Parathyroid adenoma (tissue), 2 donors: ENCODE measurements around the gene ATXN7L3.
"Not testable (repeated sequence)": the region's sequence is repeated elsewhere in the genome, so short reads cannot be mapped to it uniquely, and the experiment has no call there.

Source experiments
- H2AFZ ChIP-seq: fragments of 300-600 bp; sonication (generic); one replicate; pipeline ENCODE4 v1.7.0; 2017; ENCODE audit warnings: antibody characterized with exemption, mild to moderate bottlenecking
- H3K27ac ChIP-seq: fragments of 300-600 bp; sonication (generic); one replicate; pipeline ENCODE4 v1.7.0; 2017
- H3K27me3 ChIP-seq: fragments of 300-600 bp; sonication (generic); one replicate; pipeline ENCODE4 v1.7.0; 2017; ENCODE audit warnings: low read length; ENCODE audit not compliant: control insufficient read depth, insufficient read depth
- H3K36me3 ChIP-seq: fragments of 300-600 bp; sonication (generic); one replicate; pipeline ENCODE4 v1.7.0; 2017; ENCODE audit warnings: low read length; ENCODE audit not compliant: control insufficient read depth, insufficient read depth
- H3K4me1 ChIP-seq: fragments of 300-600 bp; sonication (generic); one replicate; pipeline ENCODE4 v1.7.0; 2017; ENCODE audit warnings: control low read depth
- H3K4me2 ChIP-seq: fragments of 300-600 bp; sonication (generic); one replicate; pipeline ENCODE4 v1.7.0; 2017; ENCODE audit warnings: low read length
- H3K4me3 ChIP-seq: fragments of 300-600 bp; sonication (generic); one replicate; pipeline ENCODE4 v1.7.0; 2017; ENCODE audit warnings: low read depth, low read length
- H3K79me2 ChIP-seq: fragments of 300-600 bp; sonication (generic); one replicate; pipeline ENCODE4 v1.7.0; 2017; ENCODE audit warnings: control low read depth
- H3K9ac ChIP-seq: fragments of 300-600 bp; sonication (generic); one replicate; pipeline ENCODE4 v1.7.0; 2017; ENCODE audit warnings: mild to moderate bottlenecking
- H3K9me3 ChIP-seq: fragments of 300-600 bp; sonication (generic); one replicate; pipeline ENCODE4 v1.7.0; 2017; ENCODE audit warnings: low read length; ENCODE audit not compliant: control insufficient read depth
- TF ChIP-seq, protein P1 (sequence below): fragments of 300-600 bp; sonication (generic); IDR thresholded peaks from one replicate; pipeline ENCODE4 v1.7.0; 2017; ENCODE audit warnings: antibody characterized with exemption, mild to moderate bottlenecking
- donor health status: primary hyperparathyroidism.

The ATXN7L3 gene

DNA sequence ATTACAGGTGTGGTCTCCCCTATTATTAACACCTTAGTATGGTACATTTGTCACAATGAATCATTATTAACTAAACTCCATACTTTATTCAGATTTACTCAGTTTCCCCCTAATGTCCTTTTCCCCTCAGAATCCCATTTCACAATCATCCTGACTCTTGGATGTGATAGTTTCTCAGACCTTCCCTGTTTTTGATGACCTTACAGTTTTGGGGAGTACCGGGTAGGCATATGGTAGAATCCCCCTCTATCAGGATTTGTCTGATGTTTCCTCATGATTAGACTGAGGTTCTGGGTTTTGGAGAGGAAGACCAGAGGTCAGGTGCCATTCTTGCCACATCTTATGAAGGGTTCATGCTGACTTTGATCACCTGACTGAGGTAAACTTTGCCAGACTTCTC is 35.2 kb downstream of the ATXN7L3 start:
- no peak overlapping the region for H2AFZ ChIP-seq
- no peaks in the 10 kb centered on the region for H3K36me3 ChIP-seq
- H3K9me3 ChIP-seq, result no peaks in the 10 kb centered on the region
- no peak overlapping the region for H3K4me2 ChIP-seq
- TF ChIP-seq, protein P1, sequence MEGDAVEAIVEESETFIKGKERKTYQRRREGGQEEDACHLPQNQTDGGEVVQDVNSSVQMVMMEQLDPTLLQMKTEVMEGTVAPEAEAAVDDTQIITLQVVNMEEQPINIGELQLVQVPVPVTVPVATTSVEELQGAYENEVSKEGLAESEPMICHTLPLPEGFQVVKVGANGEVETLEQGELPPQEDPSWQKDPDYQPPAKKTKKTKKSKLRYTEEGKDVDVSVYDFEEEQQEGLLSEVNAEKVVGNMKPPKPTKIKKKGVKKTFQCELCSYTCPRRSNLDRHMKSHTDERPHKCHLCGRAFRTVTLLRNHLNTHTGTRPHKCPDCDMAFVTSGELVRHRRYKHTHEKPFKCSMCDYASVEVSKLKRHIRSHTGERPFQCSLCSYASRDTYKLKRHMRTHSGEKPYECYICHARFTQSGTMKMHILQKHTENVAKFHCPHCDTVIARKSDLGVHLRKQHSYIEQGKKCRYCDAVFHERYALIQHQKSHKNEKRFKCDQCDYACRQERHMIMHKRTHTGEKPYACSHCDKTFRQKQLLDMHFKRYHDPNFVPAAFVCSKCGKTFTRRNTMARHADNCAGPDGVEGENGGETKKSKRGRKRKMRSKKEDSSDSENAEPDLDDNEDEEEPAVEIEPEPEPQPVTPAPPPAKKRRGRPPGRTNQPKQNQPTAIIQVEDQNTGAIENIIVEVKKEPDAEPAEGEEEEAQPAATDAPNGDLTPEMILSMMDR, result no peak
- no peak overlapping the region for H3K4me3 ChIP-seq
- peaks cover 15% of the 10 kb centered on the region for H3K4me1 ChIP-seq
- no peaks in the 10 kb centered on the region for H3K27me3 ChIP-seq
- H3K79me2 ChIP-seq, result no peaks in the 10 kb centered on the region
- H3K9ac ChIP-seq, result no peak overlapping the region
- H3K27ac ChIP-seq, result no peak overlapping the region

DNA sequence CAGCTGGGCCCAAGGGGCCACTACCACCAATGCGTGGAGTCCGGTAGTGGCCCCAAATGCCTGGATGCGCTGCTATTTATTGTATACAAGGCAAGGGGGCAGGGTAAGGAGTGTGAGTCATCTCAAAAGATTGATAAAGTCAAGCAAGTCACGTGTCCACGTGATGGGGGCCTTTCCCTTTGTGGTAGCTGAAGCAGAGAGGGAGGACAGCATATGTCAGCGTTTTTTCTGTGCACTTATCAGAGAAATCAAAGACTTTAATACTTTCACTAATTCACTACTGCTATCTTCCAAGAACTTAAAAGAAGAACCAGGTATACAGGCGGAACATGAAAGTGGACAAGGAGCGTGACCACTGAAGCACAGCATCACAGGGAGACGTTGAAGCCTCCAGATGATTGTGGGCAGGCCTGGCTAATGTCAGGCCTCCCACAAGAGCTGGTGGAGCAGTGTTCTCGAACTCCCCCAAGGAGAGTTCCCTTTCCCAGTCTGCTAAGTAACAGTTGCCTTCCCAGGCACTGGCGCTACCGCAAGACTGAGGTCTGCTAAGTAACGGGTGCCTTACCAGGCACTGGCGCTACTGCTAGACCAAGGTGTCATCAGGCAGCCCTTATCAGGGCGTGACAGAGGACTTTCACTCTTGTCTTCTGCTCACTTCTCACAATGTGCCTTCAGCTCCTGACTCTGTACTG is 40.0 kb downstream of the ATXN7L3 start:
- no peaks in the 10 kb centered on the region for H3K27me3 ChIP-seq
- H3K9ac ChIP-seq, result no peak overlapping the region
- no peaks in the 10 kb centered on the region for H3K36me3 ChIP-seq
- peak overlapping the region; percentile 44 for H2AFZ ChIP-seq
- H3K4me2 ChIP-seq, result peak overlapping the region; percentile 65
- no peaks in the 10 kb centered on the region for H3K79me2 ChIP-seq
- TF ChIP-seq, protein P1, result no peak
- H3K9me3 ChIP-seq, result no peaks in the 10 kb centered on the region
- peak overlapping the region; percentile 84 for H3K27ac ChIP-seq
- peaks cover 14% of the 10 kb centered on the region for H3K4me1 ChIP-seq
- H3K4me3 ChIP-seq, result peak overlapping the region; percentile 27

DNA sequence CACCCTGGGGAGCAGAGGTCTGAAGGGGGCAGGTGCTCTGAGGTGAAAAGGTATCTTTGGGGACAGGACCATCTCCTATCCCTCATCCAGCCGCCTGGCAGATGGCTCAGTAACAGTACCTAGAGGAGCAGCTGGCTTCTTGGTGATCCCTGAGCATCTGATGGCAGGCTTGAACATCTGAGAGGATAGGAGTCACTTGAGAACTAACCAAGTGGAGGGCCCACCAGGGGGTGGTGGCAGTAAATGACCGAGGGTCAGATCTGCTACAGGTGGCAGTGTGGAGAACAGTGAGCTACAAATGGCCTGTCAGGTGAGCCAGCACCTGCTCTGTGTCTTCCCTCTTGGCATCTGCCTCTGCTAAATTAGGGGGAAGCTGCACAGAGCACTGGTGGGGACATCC is 44.2 kb downstream of the ATXN7L3 start:
- Histone ChIP-seq H3K27me3 (no peaks in the 10 kb centered on the region), H3K4me3 (no peak overlapping the region), H3K9me3 (no peaks in the 10 kb centered on the region), H3K27ac (no peak overlapping the region), H3K36me3 (no peaks in the 10 kb centered on the region), H3K4me1 (peaks cover 14% of the 10 kb centered on the region), H2AFZ (no peak overlapping the region), H3K9ac (no peak overlapping the region), H3K79me2 (no peaks in the 10 kb centered on the region), H3K4me2 (no peak overlapping the region)
- TF ChIP-seq, protein P1, result no peak

DNA sequence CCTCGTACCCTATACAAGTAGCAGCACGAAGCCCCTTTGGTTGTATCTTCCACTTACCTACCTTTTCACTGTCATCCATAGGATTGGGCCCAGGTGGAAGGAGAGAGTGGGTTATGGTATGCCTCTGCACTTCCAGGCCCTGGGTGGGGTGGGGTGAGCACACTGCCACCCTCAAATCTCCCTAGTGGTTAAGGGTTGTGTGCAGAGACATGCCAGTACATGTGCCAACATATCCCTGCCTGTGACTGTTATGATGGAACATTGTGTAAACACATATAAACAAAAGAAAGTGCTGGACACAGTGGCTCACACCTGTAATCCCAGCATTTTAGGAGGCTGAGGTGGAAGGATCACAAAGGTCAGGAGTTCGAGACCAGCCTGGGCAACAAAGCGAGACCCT is 46.8 kb downstream of the ATXN7L3 start:
- Histone ChIP-seq H2AFZ (no peak overlapping the region), H3K27me3 (no peaks in the 10 kb centered on the region), H3K9me3 (no peaks in the 10 kb centered on the region), H3K27ac (no peak overlapping the region), H3K4me1 (peaks cover under 1% of the 10 kb centered on the region), H3K4me2 (no peak overlapping the region), H3K4me3 (no peak overlapping the region), H3K79me2 (no peaks in the 10 kb centered on the region), H3K9ac (no peak overlapping the region), H3K36me3 (no peaks in the 10 kb centered on the region)
- TF ChIP-seq, protein P1, result no peak

DNA sequence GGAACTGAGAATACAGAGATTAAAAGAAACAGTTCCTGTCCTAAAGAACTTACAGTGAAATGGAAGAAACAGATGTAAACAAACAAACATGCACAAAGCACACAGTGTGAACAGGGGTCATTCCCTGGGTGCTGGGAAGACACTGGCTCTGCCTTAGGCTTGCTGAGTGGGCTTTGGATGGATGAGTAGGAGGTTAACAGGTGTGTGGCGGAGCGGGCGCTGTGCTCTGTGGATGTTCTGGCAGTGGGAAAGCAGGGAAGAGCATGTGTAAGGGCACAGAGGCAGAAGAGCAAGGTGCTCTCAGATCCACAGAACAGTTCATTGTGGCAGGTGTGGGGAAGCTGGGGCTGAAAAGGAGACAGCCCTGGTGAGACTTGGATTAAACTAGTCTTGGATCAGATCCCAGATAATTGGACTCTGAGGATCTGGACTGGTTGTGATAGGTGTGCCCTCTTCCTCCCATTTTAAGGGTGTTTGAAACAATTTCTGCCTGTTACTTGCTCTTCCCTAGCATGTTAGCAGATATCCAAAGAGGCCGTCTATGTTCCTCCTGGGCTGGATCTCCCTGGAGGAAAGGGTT is 49.8 kb downstream of the ATXN7L3 start:
- no peak overlapping the region for H3K9ac ChIP-seq
- no peaks in the 10 kb centered on the region for H3K79me2 ChIP-seq
- H3K27ac ChIP-seq, result no peak overlapping the region
- no peaks in the 10 kb centered on the region for H3K4me1 ChIP-seq
- TF ChIP-seq, protein P1, result no peak
- no peak overlapping the region for H2AFZ ChIP-seq
- H3K36me3 ChIP-seq, result no peaks in the 10 kb centered on the region
- no peak overlapping the region for H3K4me2 ChIP-seq
- no peak overlapping the region for H3K4me3 ChIP-seq
- no peaks in the 10 kb centered on the region for H3K9me3 ChIP-seq
- H3K27me3 ChIP-seq, result no peaks in the 10 kb centered on the region

DNA sequence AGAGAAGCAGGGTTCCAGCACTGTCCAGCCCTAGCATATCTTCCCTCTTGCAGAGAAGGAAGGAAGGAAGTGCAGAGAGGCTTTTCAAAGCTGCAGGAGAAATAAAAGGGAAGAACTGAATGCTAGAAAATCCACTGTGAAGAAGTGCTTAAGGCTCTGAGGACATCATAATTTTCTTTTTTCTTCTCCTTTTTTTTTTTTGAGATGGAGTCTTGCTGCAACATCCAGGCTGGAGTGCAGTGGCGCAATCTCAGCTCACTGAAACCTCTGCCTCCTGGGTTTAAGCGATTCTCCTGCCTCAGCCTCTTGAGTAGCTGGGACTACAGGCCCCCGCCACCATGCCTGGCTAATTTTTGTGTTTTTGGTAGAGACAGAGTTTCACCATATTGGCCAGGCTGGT is 50.6 kb downstream of the ATXN7L3 start:
- not testable (repeated sequence) for H3K4me3 ChIP-seq, H2AFZ ChIP-seq, H3K4me2 ChIP-seq, H3K36me3 ChIP-seq, H3K9ac ChIP-seq, H3K9me3 ChIP-seq, H3K79me2 ChIP-seq, H3K27ac ChIP-seq, H3K27me3 ChIP-seq, H3K4me1 ChIP-seq
